Anterior cingulate cortex (tissue), 58 donors: ENCODE data around the gene FBN3.

ENCODE experiments used
- DNase-seq, 58 donors: peaks; one replicate each; lab custom pipeline; 2025; lab: John Stamatoyannopoulos, UW

FBN3 gene

DNA sequence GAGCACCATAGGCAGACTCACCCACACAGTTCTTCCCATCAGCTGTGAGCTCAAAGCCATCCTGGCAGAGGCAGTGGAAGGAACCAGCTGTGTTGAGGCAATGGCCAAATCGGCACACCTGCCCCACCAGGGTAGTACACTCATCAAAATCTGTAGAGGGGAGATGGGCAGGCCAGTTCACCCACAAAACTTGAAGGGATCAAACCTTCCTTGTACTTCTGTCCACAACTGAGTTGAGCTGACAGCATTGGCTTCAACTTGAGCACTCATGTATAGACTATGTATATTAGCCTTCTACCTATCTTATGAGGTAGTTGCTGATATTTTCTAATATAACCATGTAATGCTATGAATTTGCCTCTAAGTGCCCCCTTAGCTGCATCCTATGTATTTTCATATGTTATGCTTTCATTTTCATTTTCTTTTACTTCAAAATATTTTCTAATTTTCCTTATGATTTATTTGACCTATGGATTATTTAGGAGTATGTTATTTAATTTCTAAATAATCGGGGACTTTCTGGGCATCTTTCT is 54.0 kb downstream of the FBN3 start:
- DNase-seq: no peak

DNA sequence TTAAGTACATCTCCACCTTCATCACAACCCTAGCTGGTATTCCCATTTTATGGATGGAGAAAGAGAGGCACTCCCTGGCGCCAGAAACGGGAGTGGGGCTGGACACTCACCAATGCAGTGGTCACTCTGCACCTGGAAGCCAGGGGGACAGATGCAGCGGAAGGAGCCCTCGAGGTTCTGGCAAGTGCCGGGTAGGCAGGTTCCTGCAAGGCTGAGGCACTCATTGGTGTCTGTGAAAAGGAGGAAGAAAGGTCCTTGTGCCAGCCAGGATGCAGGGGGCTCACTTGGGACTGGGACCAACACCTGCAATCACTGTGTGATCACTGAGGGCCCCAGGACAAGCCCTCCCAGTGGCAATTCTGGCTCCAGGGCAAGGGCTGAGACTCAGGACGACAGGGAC is 55.1 kb downstream of the FBN3 start:
- DNase-seq: no peak

DNA sequence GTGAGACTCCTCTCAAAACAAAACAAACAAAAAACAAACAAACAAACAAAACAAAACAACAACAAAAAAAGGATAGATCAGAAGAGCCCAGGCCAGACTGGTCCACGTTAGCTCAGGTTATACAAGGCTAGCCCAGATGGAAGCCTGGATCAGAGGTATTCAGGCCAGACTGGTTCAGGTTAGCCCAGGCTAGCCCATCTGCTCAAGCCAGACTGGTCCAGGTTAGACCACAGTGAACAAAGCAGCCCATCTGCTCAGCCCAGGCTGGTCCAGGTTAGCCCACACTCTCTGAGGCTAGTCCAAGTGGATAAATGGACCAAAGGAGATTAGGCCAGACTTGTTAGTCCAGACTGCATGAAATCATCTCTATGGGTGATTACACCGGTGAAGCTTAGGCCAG is 55.7 kb downstream of the FBN3 start:
- no peak for DNase-seq

DNA sequence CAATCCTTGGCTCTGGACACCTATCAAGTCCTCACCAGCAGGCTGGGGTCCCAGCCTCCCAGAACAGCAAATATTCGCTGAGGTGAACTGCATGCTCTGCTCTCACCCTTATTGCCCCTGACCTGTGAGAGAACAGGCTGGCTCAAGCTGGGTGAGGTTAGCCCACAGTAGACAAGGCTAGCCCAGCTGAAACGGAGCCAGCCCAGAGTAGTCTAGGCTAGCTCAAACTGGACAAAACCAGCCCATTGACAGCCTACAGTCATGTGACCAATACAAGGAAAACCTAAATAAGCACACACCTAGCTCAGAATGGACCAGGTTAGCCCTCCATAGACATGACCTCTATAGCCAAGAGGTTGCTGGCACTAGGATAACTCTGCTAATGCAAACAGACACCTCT is 58.4 kb downstream of the FBN3 start:
- DNase-seq: no peak

DNA sequence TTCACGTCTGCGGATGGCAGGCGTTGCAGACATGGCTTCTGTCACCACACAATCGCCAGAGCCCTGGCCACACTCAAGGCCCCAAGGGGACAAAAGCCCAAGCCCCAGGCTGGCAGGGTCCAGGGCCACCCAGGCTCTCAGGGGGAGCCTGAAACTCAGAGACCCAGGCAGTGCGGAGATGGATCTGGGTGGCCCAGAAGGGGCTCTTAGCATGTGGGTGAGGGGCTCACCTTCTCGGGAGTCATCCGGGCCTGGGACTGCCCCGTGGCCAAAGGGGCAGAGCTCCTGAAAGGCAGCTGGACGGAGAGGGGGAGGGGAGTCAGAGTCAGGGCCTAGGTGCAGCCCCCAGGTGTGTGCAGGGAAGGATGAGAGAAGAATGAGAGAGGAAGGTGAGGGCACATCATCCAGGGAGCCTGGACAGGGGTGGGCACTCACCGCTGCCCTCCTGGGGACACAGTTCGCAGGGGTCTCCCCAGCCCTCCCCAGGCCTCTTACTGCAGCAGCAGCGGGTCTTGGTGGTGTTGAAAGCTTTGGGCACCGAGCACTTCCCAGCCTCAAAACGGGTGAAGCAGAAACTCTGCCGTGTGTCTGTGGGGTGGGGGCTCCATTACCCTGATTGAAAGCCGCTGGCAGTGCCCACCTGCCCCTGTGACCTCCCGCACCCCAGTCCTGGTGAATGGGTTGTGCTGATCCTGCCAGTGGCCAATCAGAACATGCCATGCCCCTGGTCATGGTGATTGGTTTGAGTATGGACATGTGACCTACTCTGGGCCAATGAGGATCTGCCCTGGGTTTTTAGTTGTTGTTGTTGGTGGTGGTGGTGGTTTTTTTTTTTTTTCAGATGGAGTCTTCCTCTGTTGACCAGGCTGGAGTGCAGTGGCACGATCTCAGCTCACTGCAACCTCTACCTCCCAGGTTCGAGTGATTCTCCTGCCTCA is 59.5 kb downstream of the FBN3 start:
- no peak for DNase-seq

DNA sequence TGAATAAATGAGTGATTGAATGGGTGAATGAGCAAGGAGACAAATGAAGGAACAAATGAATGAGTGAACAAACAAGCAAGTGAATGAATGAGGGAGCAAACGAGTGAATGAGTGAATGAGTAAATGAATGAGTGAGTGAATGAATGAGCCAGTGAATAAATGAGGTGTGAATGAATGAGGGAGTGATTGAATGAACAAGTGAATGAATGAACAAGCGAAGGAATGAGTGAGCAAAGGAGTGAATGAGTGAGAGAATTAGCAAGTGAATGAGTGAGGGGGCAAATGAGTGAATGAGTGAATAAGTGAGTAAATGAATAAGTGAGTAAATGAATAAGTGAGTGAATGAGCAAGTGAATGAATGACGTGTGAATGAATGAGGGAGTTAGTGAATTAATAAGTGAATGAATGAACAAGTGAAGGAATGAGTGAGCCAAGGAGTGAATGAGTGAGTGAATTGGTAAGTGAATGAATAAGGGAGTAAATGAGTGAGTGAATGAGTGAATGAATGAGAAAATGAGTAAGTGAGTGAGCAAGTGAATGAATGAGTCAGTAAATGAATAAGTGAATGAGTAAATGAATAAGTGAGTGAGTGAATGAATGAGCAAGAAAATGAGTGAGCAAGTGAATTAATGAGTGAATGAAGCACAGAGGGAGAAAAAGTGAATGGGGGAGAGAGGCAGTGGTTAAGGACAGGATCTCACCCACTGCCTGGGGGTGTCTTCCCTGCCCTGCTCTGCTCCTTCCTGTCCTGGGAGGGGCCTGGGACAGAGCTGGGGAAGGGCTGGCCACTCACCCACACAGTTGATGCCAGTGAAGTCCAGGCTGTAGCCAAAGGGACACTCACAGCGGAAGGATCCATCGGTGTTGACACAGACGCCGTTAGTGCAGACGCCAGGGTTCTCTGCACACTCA is 60.4 kb downstream of the FBN3 start:
- no peak for DNase-seq

DNA sequence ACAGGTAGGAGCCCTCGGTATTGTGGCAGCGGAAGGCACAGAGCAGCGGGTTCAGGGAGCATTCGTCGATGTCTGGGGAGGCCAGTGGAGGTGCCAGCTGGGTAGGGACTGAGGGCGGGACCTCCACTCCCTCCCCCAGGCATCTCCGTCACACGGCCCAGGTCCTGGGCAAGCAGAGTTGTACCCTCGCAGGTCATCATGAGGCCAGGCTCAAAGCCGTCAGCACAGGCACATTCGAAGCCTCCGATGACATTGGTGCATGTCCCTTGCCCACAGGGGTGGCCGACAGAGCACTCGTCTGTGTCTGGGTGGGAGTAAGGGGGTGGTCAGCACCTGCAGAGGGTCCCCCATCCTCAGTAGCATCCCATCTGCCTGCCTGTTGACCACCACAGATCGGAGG is 61.5 kb downstream of the FBN3 start:
- no peak for DNase-seq

DNA sequence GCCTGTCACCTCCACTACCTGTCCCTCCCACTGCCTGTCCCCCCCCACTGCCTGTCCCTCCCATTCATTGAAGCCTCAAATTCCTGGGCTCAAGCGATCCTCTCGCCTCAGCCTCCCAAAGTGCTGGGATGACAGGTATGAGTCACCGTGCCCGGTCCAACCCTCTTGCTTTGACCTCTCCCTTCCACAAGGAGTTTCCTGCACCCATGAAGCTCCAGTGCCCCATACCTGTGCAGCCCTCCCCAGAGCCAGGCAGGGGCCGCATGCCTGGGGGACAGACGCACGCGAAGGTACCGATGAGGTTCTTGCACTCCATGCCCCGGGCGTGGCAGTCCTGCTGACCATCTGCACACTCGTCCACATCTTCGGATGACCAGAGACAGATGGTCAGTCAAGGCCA is 62.5 kb downstream of the FBN3 start:
- no peak for DNase-seq

DNA sequence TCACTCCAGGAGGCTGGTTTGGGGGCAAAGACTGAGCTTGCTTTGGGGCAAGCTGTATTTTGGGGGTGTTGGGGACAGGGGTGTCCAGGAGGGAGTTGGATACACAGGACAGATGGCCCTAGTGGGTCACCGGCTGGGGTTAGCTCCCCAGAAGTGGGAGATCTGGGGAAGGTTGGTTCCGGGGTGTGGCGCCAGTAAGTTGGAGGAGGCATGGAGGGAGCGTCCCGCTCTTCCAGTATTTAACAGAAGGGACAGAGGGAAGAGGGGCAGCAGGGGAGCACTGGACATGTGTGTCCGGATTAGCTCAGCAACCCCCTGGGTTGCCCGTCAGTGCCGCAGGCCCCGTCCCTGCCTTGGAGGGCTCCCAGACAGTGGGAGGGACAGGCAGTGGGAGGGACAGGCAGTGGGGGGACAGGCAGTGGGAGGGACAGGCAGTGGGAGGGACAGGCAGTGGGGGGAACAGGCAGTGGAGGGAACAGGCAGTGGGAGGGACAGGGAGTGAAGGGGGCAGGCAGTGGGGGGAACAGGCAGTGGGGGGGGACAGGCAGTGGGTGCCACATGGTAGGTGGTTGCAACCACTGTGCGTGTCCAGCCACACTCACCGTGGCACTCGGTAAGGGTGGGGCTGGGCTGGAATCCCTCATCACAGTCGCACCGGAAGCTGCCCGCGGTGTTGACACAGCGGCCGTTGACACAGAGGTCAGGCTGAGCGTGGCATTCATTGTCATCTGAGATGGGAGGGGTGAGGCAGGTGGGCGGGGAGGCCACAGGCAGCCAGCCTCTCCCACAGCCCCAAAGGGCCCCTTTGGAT is 63.6 kb downstream of the FBN3 start:
- no peak for DNase-seq

DNA sequence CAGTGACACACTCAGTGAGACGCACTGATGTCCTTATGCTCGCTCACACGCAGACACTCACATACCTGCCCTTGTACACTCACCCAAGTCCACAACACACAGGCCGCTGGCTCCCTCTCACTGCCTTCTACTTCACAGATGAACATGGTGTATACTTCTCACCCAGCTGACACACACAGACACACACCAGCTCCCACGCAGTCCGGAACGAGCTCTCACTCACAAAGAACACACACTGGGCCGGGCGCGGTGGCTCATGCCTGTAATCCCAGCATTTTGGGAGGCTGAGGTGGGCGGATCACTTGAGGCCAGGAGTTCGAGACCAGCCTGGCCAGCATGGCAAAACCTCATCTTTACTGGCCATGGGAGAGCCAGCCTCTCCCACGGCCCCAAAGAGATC is 65.2 kb downstream of the FBN3 start:
- DNase-seq: no peak

DNA sequence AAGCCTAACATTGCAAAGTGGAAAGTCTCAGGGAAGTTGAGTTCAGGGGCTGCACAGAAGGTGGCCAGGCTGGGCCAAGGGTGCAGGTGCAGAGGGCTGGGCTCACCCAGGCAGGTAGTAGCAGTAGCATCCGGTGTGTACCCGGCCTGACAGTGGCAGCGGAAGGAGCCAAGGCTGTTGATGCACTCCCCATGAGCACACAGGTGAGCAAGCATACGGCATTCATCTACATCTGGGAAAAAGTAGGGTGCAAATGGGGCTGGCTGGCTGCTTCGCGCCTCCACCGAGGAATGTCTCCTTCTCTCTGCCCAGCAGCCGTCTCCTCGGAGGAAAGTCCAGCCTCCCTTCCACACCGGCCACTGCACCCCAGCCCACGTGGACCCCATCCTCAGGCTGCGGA is 66.3 kb downstream of the FBN3 start:
- DNase-seq: no peak

DNA sequence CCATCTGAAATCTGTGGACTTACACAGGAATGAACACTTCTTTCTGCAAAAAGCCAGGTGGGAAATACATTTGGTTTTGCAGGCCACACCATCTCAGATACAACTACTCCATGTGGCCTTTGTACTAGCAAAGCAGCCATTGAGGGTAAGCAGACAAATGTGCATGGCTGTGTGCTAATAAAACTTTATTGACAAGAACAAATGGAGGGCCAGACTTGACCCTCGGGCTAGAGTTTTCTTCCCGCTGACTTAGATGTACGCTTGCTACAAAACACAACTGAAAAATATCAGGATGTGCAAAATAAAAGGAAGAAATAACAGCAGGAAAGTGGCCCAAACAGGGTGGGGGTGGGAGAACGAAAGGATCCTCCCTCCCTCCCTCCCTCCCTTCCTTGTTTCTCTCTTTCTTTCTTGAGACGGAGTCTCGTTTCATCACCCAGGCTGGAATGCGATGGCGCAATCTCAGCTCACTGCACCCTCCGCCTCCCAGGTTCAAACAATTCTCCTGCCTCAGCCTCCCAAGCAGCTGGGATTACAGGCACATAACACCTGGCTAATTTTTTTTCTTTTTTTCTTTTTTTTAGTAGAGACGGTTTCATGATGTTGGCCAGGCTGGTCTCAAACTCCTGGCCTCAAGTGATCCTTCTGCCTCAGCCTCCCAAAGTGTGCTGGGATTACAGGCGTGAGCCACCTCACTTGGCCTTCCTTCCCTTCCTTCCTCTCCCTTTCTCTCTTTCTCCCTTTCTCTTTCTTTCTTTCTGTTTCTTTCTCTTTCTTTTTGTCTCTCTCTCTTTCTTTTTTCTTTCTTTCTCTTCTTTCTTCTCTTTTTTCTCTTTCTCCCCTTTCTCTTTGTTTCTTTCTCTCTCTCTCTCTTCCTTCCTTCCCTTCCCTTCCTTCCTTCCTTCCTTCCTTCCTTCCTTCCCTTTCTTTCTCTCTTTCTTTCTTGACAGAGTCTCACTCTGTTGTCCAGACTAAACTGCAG is 67.5 kb downstream of the FBN3 start:
- no peak for DNase-seq

DNA sequence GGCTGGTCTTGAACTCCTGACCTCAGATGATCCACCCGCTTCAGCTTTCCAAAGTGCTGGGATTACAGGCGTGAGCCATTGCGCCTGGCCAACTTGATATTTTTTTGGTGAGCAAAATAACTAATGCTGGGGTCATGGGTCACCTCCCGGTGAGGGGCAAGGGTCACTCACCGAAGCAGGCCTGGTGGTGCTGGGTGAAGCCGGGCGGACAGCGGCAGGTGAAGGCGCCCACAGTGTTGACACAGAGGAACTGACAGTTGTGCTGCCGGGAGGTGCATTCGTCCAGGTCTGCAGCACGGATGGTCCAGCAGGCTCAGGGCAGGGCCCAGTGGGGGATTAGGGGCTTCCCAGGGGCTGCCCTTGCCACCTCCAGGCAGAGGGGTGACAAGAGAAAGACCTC is 68.6 kb downstream of the FBN3 start:
- no peak for DNase-seq

DNA sequence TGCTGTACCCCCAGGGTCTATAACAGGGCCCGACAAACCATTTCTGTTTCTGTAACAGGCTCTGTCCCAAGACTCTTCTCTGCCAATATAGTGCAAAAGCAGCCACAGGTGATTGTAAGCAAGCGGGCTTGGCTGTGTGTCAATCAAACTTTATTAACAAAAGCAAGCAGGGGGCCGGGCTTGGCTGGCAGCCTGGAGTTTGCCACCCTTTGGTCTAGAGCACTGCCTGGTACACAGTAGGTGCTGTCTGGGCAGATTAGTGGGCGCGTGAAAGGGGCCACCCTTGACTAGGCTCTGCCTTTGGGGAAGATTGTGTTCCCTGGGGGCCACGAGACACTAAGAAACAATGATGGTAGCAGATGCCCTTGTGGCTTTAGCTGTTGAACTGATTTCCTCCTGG is 69.4 kb downstream of the FBN3 start:
- no peak for DNase-seq

DNA sequence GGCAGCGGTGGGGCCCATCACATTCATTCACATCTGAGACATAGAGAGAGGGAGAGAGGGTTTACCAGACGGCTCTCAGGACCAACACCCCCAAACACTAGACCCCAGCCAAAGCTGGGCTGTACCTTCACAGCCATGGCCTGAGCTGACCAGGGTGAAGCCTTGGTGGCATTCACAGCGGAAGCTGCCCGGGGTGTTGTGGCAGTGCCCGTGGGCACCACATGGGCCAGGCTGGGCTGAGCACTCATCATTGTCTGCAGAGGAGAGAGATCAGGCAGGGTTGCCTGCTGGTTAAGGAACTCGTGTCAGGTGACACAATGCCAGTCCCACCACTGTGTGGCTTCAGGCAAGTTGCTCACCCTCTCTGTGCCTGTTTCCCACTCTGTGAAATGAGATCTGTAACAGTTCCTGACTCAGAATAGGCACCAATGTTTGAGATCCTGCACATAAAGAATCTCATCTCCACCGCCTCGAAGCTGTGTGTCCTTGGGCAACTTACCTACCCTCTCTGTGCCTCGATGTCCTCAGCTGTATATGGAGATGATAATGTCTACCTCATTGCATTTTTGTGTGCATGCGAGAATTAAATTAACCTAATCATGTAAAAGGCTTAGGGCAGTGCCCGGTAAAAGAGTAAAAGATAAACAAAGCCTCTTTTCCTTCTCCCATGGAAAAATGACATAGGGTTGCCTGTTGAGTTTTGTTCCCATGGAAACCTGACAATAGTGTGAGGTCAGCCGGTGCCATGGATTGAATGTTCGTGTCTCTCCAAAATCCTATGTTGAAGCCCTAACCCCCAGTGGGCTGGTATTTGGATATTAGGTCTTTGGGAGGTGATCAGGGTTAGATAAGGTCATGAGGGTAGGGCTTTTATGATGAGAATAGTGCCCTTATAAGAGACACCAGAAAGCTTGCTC is 74.0 kb downstream of the FBN3 start:
- no peak for DNase-seq

DNA sequence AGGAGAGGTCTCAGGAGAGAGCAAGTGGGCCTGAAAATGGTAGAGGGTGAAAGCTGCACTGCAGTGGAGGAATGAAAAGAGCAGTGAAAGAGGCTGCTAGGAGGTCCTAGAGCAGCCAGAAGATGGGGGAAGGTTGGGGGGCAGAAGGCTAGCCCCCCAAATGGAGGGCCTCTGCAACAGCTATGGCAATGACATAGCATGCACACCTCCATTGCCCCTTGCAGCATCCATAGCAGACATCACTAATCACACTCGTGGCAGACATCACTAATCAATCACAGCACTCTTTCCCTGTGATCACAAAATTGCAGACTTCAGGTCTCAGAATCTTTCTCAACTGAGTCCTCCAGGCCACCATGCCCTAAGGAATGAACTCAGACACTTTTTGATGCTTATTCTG is 74.9 kb downstream of the FBN3 start:
- no peak for DNase-seq

DNA sequence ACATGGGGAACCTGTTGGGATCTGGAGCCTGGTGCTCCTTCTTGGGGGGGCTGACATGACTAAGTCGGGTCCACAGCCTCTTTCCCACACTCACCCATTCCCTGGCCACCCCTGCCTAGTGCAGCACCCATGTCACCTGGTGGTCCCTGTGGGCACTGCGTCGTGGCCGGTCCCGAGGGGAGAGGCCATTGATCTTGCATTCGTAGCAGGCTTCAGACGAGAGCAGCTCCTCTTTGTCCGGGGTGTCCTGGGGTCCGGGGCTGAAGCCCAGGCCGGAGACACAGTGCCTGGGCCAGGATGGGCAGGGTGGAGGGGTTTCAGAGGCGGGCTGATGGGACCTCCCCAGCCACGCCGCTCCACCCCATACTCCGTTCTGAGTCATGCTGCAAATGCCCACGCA is 77.5 kb downstream of the FBN3 start:
- no peak for DNase-seq
